Diencephalon (tissue), 1 donor: ENCODE results near the gene LRRC74B. TPM values are rescaled to one million over a fixed set of nuclear protein-coding genes. Genes with fewer than 3 reads are reported as not detected.

Source experiments
- small RNA-seq: library from RNA; depleted of rRNA; stranded (forward); fragments of <200 nt; gene quantifications from one replicate; pipeline ENCODE3, GENCODE V24; 2014
- total RNA-seq: library from RNA; depleted of rRNA; stranded (reverse); fragments of >200 nt; gene quantifications from one replicate; pipeline ENCODE4 v1.2.3, GENCODE V29; 2014

The LRRC74B gene
- 0.46 TPM for total RNA-seq

GRCh38 chr22:21045585-21046294 lies at the start of gene LRRC74B:
TSS of gene LRRC74B (plus strand) at chr22:21045946. CDS start at chr22:21045987, 41 bp downstream.

GRCh38 chr22:21001601-21002325 lies 44.0 kb upstream of the LRRC74B start, which contains the start of gene THAP7:
TSS of gene THAP7 (minus strand) at chr22:21002118. CDS start at chr22:21001911, 207 bp downstream.

GRCh38 chr22:21014726-21015465 lies 30.9 kb upstream of the LRRC74B start, which contains the start of gene P2RX6:
TSS of gene P2RX6 (plus strand) at chr22:21015165. CDS start at chr22:21015175, 10 bp downstream.

GRCh38 chr22:21032037-21032867 lies 13.5 kb upstream of the LRRC74B start, which contains the start of gene SLC7A4:
TSS of gene SLC7A4 (minus strand) at chr22:21032561. CDS start at chr22:21031812, 749 bp downstream.

Small RNA genes within 50 kb of the gene (small RNA-seq; reads per million reads assigned to genes)
- not detected for gene MIR649

Other genes starting within 250 kb of the LRRC74B start
- gene PI4KA, start 187.1 kb upstream of the LRRC74B start, total RNA-seq = 102 TPM
- 10.1 TPM for gene SNAP29, start 186.9 kb upstream of the LRRC74B start, total RNA-seq
- 69.2 TPM for gene CRKL, start 128.5 kb upstream of the LRRC74B start, total RNA-seq
- 27.5 TPM for gene AIFM3, start 78.7 kb upstream of the LRRC74B start, total RNA-seq
- gene LZTR1, start 63.6 kb upstream of the LRRC74B start, total RNA-seq = 53.5 TPM
- gene THAP7, start 43.8 kb upstream of the LRRC74B start, total RNA-seq = 18.2 TPM
- gene P2RX6, start 30.8 kb upstream of the LRRC74B start, total RNA-seq = 1.2 TPM
- gene SLC7A4, start 13.4 kb upstream of the LRRC74B start, total RNA-seq = 6.7 TPM